Hepatocyte (in vitro differentiated cells): ENCODE results near the gene FAM135A. TPM values are rescaled to one million over a fixed set of nuclear protein-coding genes. Genes with fewer than 3 reads are reported as not detected.

Experiments used
- DNase-seq: peaks from one replicate; pipeline ENCODE4 v3.0.0-alpha.2; 2016; ENCODE audit warnings: low spot score
- H2AFZ ChIP-seq: fragments of 200-600 bp; sonication (generic); 2 replicates; pipeline ENCODE4 v1.6.0; 2016; ENCODE audit warnings: antibody characterized with exemption, mild to moderate bottlenecking
- H3K27ac ChIP-seq: fragments of 200-600 bp; sonication (generic); 2 replicates; pipeline ENCODE4 v1.5.1; 2016; ENCODE audit warnings: mild to moderate bottlenecking
- H3K27me3 ChIP-seq: fragments of 200-600 bp; sonication (generic); 2 replicates; pipeline ENCODE4 v1.6.1; 2016
- H3K36me3 ChIP-seq: fragments of 200-600 bp; sonication (generic); replicated peaks from 2 replicates; pipeline ENCODE4 v1.5.1; 2016; ENCODE audit warnings: low read depth; ENCODE audit not compliant: insufficient read depth
- H3K4me1 ChIP-seq: fragments of 200-600 bp; sonication (generic); 2 replicates; pipeline ENCODE4 v1.5.1; 2016; ENCODE audit warnings: mild to moderate bottlenecking, moderate library complexity; ENCODE audit not compliant: insufficient read depth
- H3K4me2 ChIP-seq: fragments of 200-600 bp; sonication (generic); 2 replicates; pipeline ENCODE4 v1.6.0; 2016
- H3K4me3 ChIP-seq: fragments of 200-600 bp; sonication (generic); 2 replicates; pipeline ENCODE4 v1.5.1; 2016; ENCODE audit warnings: mild to moderate bottlenecking
- H3K79me2 ChIP-seq: fragments of 200-600 bp; sonication (generic); 2 replicates; pipeline ENCODE4 v1.6.0; 2017; ENCODE audit warnings: mild to moderate bottlenecking
- H3K9me2 ChIP-seq: fragments of 200-600 bp; sonication (generic); replicated peaks from 2 replicates; pipeline ENCODE4 v1.6.0; 2017; ENCODE audit warnings: mild to moderate bottlenecking; ENCODE audit not compliant: insufficient read depth
- H3K9me3 ChIP-seq: fragments of 200-600 bp; sonication (generic); 2 replicates; pipeline ENCODE4 v1.5.1; 2016; ENCODE audit warnings: low read depth, mild to moderate bottlenecking
- H4K20me1 ChIP-seq: fragments of 200-600 bp; sonication (generic); 2 replicates; pipeline ENCODE4 v1.6.0; 2016; ENCODE audit warnings: mild to moderate bottlenecking; ENCODE audit not compliant: insufficient read depth, poor library complexity, severe bottlenecking
- EZH2 ChIP-seq: fragments of 200-600 bp; sonication (generic); IDR thresholded peaks from 2 replicates; pipeline ENCODE4 v1.6.1; 2016; ENCODE audit warnings: antibody characterized with exemption, mild to moderate bottlenecking, borderline replicate concordance
- EZH2phosphoT487 ChIP-seq: fragments of 200-600 bp; sonication (generic); IDR thresholded peaks from one replicate; pipeline ENCODE4 v1.6.1; 2018; ENCODE audit warnings: antibody characterized with exemption, mild to moderate bottlenecking, low read depth, moderate library complexity; ENCODE audit not compliant: unreplicated experiment, severe bottlenecking
- WGBS: methylation state at CpG from one replicate; pipeline ENCODE4 v1.1.6; 2016; ENCODE audit warnings: low lambda C conversion rate; ENCODE audit errors: missing lambda C conversion rate; 5-methylcytosine and 5-hydroxymethylcytosine counted together
- polyA plus RNA-seq: library from polyadenylated mRNA; unstranded; fragments of >200 nt; fragmentation: Nextera tagmentation; extraction: Ambion mirVana; gene quantifications from 2 replicates; pipeline ENCODE4 v1.2.1, GENCODE V29; 2016
- total RNA-seq: library from RNA; depleted of rRNA; stranded (reverse); fragments of >200 nt; gene quantifications from 2 replicates; pipeline ENCODE4 v1.2.3, GENCODE V29; 2014
- TF ChIP-seq, protein P1 (sequence below): fragments of 200-600 bp; sonication (generic); IDR thresholded peaks from 2 replicates; pipeline ENCODE4 v1.5.1; 2016; ENCODE audit warnings: antibody characterized with exemption, mild to moderate bottlenecking; ENCODE audit not compliant: poor library complexity

Gene FAM135A
- total and polyA plus RNA-seq, 2 experiments from 2014 or later: 19.0 to 78.4 TPM

DNA sequence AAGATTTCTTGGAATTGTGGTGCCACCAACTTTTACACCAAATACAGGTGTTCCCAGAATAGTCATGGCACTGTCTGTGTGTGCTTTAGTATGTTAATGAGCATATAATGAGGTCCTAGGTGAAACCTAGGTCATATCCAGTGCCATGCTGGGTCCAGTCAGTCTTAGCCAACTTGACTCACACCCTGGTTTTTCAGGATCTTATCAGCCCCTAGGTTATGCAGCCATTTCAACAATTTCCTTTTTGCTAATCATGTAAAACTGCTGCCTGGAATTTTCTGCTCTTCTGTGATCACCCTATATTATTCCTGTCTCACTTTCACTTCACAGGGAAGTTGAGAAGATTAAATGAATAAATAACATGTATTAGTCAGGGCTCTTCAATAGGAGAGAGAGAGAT is 177.1 kb downstream of the FAM135A start:
- Histone ChIP-seq H3K27me3 (no peaks in the 10 kb centered on the region), H3K9me2 (no peaks in the 10 kb centered on the region), H3K4me3 (no peak overlapping the region), H3K27ac (no peak overlapping the region), H3K4me2 (no peak overlapping the region), H3K9me3 (no peaks in the 10 kb centered on the region), H3K4me1 (no peaks in the 10 kb centered on the region), H2AFZ (no peak overlapping the region), H3K36me3 (no peaks in the 10 kb centered on the region), H4K20me1 (no peaks in the 10 kb centered on the region), H3K79me2 (no peaks in the 10 kb centered on the region)
- TF ChIP-seq, protein P1, sequence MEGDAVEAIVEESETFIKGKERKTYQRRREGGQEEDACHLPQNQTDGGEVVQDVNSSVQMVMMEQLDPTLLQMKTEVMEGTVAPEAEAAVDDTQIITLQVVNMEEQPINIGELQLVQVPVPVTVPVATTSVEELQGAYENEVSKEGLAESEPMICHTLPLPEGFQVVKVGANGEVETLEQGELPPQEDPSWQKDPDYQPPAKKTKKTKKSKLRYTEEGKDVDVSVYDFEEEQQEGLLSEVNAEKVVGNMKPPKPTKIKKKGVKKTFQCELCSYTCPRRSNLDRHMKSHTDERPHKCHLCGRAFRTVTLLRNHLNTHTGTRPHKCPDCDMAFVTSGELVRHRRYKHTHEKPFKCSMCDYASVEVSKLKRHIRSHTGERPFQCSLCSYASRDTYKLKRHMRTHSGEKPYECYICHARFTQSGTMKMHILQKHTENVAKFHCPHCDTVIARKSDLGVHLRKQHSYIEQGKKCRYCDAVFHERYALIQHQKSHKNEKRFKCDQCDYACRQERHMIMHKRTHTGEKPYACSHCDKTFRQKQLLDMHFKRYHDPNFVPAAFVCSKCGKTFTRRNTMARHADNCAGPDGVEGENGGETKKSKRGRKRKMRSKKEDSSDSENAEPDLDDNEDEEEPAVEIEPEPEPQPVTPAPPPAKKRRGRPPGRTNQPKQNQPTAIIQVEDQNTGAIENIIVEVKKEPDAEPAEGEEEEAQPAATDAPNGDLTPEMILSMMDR: no peak
- TF ChIP-seq EZH2 (no peak), EZH2phosphoT487 (no peak)
- DNase-seq: no peak

DNA sequence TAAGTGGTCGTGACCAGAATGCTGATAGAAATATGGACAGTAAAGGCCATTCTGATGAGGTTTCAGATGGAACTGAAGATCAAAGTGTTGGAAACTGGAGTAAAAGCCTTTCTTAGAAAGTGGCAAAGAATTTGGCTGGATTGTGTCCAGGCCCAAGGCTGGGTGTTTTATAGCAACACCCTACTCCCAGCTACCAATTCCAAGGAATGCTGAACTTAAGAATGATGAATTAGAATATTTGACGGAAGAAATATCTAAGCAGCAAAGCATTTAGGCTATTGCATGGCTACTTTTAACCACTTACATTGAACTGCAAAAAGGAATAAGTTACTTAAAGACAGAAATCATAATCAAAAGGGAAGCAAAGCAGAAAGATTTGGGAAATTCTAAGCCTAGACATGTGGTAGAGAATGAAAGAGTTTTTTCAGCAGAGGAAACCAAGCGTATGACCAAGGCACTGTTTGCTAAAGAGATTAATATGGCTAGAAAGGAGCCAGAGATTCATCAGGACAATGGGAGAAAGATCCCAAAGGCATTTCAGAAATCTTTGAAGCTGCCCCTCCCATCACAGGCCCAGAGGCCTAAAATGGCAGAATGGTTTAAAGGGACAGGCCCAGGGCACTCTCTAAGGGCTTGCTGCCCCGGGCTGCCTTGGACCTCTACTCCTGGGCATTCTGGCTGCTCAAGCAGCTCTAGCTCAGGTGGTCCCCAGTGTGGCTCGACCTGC is 179.2 kb downstream of the FAM135A start:
- Histone ChIP-seq H3K79me2 (no peaks in the 10 kb centered on the region), H3K4me1 (no peaks in the 10 kb centered on the region), H3K4me3 (no peak overlapping the region), H3K27me3 (no peaks in the 10 kb centered on the region), H3K9me2 (no peaks in the 10 kb centered on the region), H2AFZ (no peak overlapping the region), H4K20me1 (no peaks in the 10 kb centered on the region), H3K27ac (no peak overlapping the region), H3K36me3 (no peaks in the 10 kb centered on the region), H3K9me3 (no peaks in the 10 kb centered on the region), H3K4me2 (no peak overlapping the region)
- TF ChIP-seq, protein P1: no peak
- TF ChIP-seq EZH2 (no peak), EZH2phosphoT487 (no peak)
- DNase-seq: no peak
- 88% methylated on average over 5 of the region's 5 CpGs for WGBS

DNA sequence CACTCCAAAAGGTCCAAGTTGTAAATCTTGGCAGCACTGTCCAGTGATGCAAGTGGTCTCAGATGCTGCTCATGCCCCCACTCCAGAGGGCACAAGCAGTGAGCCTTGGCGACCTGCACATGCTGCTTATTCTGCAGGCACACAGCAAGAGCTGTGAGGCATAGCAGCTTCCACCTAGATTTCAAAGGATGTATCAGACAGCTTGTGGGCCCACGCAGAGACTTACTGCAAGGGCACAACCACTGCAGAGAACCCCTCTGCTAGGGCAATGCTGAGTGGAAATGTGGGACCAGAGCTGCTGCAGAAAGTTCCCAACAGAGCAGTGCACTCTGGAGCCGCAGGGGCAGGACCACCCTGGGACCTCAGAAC is 179.8 kb downstream of the FAM135A start:
- Histone ChIP-seq H3K4me1 (no peaks in the 10 kb centered on the region), H3K36me3 (no peaks in the 10 kb centered on the region), H3K27me3 (no peaks in the 10 kb centered on the region), H3K79me2 (no peaks in the 10 kb centered on the region), H2AFZ (no peak overlapping the region), H3K9me2 (no peaks in the 10 kb centered on the region), H4K20me1 (no peaks in the 10 kb centered on the region), H3K27ac (no peak overlapping the region), H3K4me2 (no peak overlapping the region), H3K9me3 (no peaks in the 10 kb centered on the region), H3K4me3 (no peak overlapping the region)
- DNase-seq: no peak
- 94% methylated on average over 3 of the region's 3 CpGs for WGBS
- no peak for TF ChIP-seq EZH2
- no peak for TF ChIP-seq EZH2phosphoT487
- TF ChIP-seq, protein P1: no peak
